HepG2 (cell line): ENCODE measurements around the gene OPN3. TPM values are rescaled to one million over a fixed set of nuclear protein-coding genes. Genes with fewer than 3 reads are reported as not detected.

Experiments used
- ATAC-seq: fragments of 200-7000 bp; cut with Tn5 transposase; 3 replicates; pipeline ENCODE4 v1.9.1; 2020; ENCODE audit warnings: mild to moderate bottlenecking, moderate library complexity
- BruUV-seq: library from RNA; stranded (reverse); fragments of 400-500 nt; replicated peaks from 2 replicates; lab custom pipeline; 2021; lab: Mats Ljungman, UMichigan
- CTCF ChIA-PET: fragments of 300-600 bp; formaldehyde crosslinking; extraction: SDS; loops from one replicate; lab custom pipeline; 2021; ENCODE audit warnings: low total read pairs, inconsistent platforms, low intra/inter-chr PET ratio; lab: Yijun Ruan, JAX
- POLR2A ChIA-PET: fragments of 350-600 bp; sonication (Branson Sonifier 250); formaldehyde crosslinking; loops from one replicate; lab custom pipeline; 2020; ENCODE audit warnings: antibody characterized with exemption, inconsistent platforms; lab: Yijun Ruan, JAX
- DNase-seq: peaks from one replicate; pipeline ENCODE4 v3.0.0-alpha.2; 2015; ENCODE audit warnings: low spot score
- FAIRE-seq: peaks from 3 replicates; lab custom pipeline; 2011; peaks lifted over from hg19 to GRCh38; lab: Jason Lieb, UNC
- H2AFZ ChIP-seq: one replicate; pipeline ENCODE4 v1.6.1; 2011; ENCODE audit warnings: low read length, inconsistent platforms
- H3K27ac ChIP-seq: fragments of 300-600 bp; 3 replicates; pipeline ENCODE4 v1.8.0; 2011; ENCODE audit warnings: mixed run types, mild to moderate bottlenecking, mixed read lengths, low read length, inconsistent platforms; ENCODE audit not compliant: insufficient read depth; ENCODE audit errors: extremely low read length
- H3K27me3 ChIP-seq, 2 experiments: fragments of 200-600 bp in 1 of 2; 2 replicates in 1 of 2; 3 replicates in 1 of 2; pipeline versions ENCODE4 v1.6.0 to v1.8.0; 2011; ENCODE audit warnings: low read length in 2 of 2, mild to moderate bottlenecking in 2 of 2, moderate library complexity in 2 of 2, inconsistent platforms in 1 of 2; ENCODE audit not compliant: insufficient read depth in 2 of 2, control insufficient read depth in 1 of 2
- H3K36me3 ChIP-seq, 2 experiments: fragments of 200-600 bp in 1 of 2; replicated peaks in 1 of 2; 2 replicates in 1 of 2; 3 replicates in 1 of 2; pipeline versions ENCODE4 v1.5.1 to v1.8.0; 2011; ENCODE audit warnings: low read length in 2 of 2, inconsistent platforms in 1 of 2; ENCODE audit not compliant: insufficient read depth in 2 of 2, control insufficient read depth in 1 of 2
- H3K4me1 ChIP-seq: 2 replicates; pipeline ENCODE4 v1.5.1; 2012; ENCODE audit warnings: low read length, inconsistent platforms; ENCODE audit not compliant: insufficient read depth
- H3K4me2 ChIP-seq: 2 replicates; pipeline ENCODE4 v1.6.0; 2011; ENCODE audit warnings: low read depth, low read length, inconsistent platforms
- H3K4me3 ChIP-seq, 3 experiments: fragments of 200-600 bp in 1 of 3; sonication (generic), shearing (Covaris generic) in 1 of 3; replicated peaks in 1 of 3; 2 replicates each; pipeline ENCODE4 v1.5.1; 2011 to 2016; ENCODE audit warnings: low read length in 3 of 3, inconsistent platforms in 2 of 3, low read depth in 2 of 3, mild to moderate bottlenecking in 2 of 3, control low read depth in 1 of 3, mixed read lengths in 1 of 3; ENCODE audit not compliant: insufficient read depth in 1 of 3
- H3K79me2 ChIP-seq: one replicate; pipeline ENCODE4 v1.6.1; 2011; ENCODE audit warnings: low read length, inconsistent platforms; ENCODE audit not compliant: insufficient read depth
- H3K9ac ChIP-seq: 2 replicates; pipeline ENCODE4 v1.6.0; 2011; ENCODE audit warnings: mild to moderate bottlenecking, low read depth, low read length, inconsistent platforms; ENCODE audit not compliant: insufficient read depth
- H3K9me3 ChIP-seq: 2 replicates; pipeline ENCODE4 v1.5.1; 2012; ENCODE audit warnings: mild to moderate bottlenecking, low read length
- H4K20me1 ChIP-seq: 2 replicates; pipeline ENCODE4 v1.6.0; 2011; ENCODE audit warnings: inconsistent platforms, mild to moderate bottlenecking, low read length, moderate library complexity; ENCODE audit not compliant: insufficient read depth
- BCL6 ChIP-seq: IDR thresholded peaks from 2 replicates; pipeline ENCODE4 v1.6.1; 2016; ENCODE audit warnings: missing genetic modification reagents, missing compliant biosample characterization
- DRAP1 ChIP-seq: IDR thresholded peaks from 2 replicates; pipeline ENCODE4 v1.6.1; 2016; ENCODE audit warnings: missing genetic modification reagents, missing compliant biosample characterization
- MIER2 ChIP-seq: IDR thresholded peaks from 2 replicates; pipeline ENCODE4 v1.6.1; 2016; ENCODE audit warnings: missing biosample characterization, missing genetic modification reagents
- REL ChIP-seq: sonication (generic); formaldehyde crosslinking; conservative IDR thresholded peaks from 2 replicates; pipeline ENCODE4 v1.8.0; 2022; ENCODE audit warnings: mild to moderate bottlenecking, missing genetic modification reagents, moderate library complexity
- SKI ChIP-seq: fragments of 450-650 bp; IDR thresholded peaks from one replicate; pipeline ENCODE4 v1.6.1; 2018; ENCODE audit warnings: mild to moderate bottlenecking; ENCODE audit not compliant: partially characterized antibody
- SMAD3 ChIP-seq: sonication (generic); formaldehyde crosslinking; IDR thresholded peaks from 2 replicates; pipeline ENCODE4 v1.4.0; 2020; ENCODE audit warnings: missing genetic modification reagents
- ZBTB38 ChIP-seq: sonication (generic); formaldehyde crosslinking; IDR thresholded peaks from 2 replicates; pipeline ENCODE4 v1.5.1; 2020; ENCODE audit warnings: mild to moderate bottlenecking, missing genetic modification reagents
- ZKSCAN8 ChIP-seq: IDR thresholded peaks from 2 replicates; pipeline ENCODE4 v1.6.1; 2016; ENCODE audit warnings: borderline replicate concordance, missing genetic modification reagents, missing compliant biosample characterization
- ZNF768 ChIP-seq: sonication (generic); formaldehyde crosslinking; IDR thresholded peaks from 2 replicates; pipeline ENCODE4 v1.4.0; 2020; ENCODE audit warnings: missing genetic modification reagents
- ZNF850 ChIP-seq: sonication (generic); formaldehyde crosslinking; conservative IDR thresholded peaks from 2 replicates; pipeline ENCODE4 v1.9.0; 2021; ENCODE audit warnings: mild to moderate bottlenecking, missing genetic modification reagents
- WGBS: methylation state at CpG from one replicate; pipeline ENCODE4 v1.1.6; 2017; ENCODE audit warnings: low lambda C conversion rate; 5-methylcytosine and 5-hydroxymethylcytosine counted together
- in situ Hi-C: cut with HindIII; loops from 2 replicates; pipeline ENCODE4 v1.10.0; 2017; ENCODE audit warnings: low pct_unique_long_range_greater_than_20kb; ENCODE audit not compliant: extremely low pct_ligation_motif_present
- intact Hi-C: fragments of 100-400 bp; cut with micrococcal nuclease; formaldehyde crosslinking; loops from one replicate; pipeline ENCODE4 v1.10.0; 2022; ENCODE audit not compliant: unreplicated experiment
- polyA plus RNA-seq, 8 experiments: library from polyadenylated mRNA; depleted of rRNA in 3 of 8; stranded (reverse) in 7 of 8; unstranded in 1 of 8; fragments of >200 nt; fragmentation: Illumina TruSeq in 4 of 8; extraction: Trizol in 4 of 8; gene quantifications; 2 replicates each; pipeline versions ENCODE4 v1.2.1 to v1.2.3, GENCODE V29; 2011 to 2016; ENCODE audit warnings: low read depth in 4 of 8, missing spikeins in 1 of 8, mixed read lengths in 1 of 8; ENCODE audit not compliant: insufficient read depth in 1 of 8
- total RNA-seq, 5 experiments: library from RNA; depleted of rRNA; stranded (reverse); fragments of >200 nt; fragmentation: Illumina TruSeq; extraction: Trizol; gene quantifications; 2 replicates each; pipeline ENCODE4 v1.2.3, GENCODE V29; 2016; ENCODE audit warnings: low read depth in 1 of 5
- TF ChIP-seq, protein P1 (sequence below): sonication (generic); formaldehyde crosslinking; IDR thresholded peaks from 2 replicates; pipeline ENCODE4 v1.4.0; 2020; ENCODE audit warnings: missing genetic modification reagents
- TF ChIP-seq, protein P2 (sequence below): sonication (generic); formaldehyde crosslinking; IDR thresholded peaks from 2 replicates; pipeline ENCODE4 v1.5.1; 2020; ENCODE audit warnings: missing genetic modification reagents, mild to moderate bottlenecking, borderline replicate concordance
- TF ChIP-seq, protein P3 (sequence below): sonication (generic); formaldehyde crosslinking; IDR thresholded peaks from 2 replicates; pipeline ENCODE4 v1.5.0; 2020; ENCODE audit warnings: mild to moderate bottlenecking, missing genetic modification reagents

Gene OPN3
- total and polyA plus RNA-seq, 2 of the 13 experiments (the other 11 are each of a cell fraction or from before 2014, with no cell fraction given) = 17.4 to 23.0 TPM

DNA sequence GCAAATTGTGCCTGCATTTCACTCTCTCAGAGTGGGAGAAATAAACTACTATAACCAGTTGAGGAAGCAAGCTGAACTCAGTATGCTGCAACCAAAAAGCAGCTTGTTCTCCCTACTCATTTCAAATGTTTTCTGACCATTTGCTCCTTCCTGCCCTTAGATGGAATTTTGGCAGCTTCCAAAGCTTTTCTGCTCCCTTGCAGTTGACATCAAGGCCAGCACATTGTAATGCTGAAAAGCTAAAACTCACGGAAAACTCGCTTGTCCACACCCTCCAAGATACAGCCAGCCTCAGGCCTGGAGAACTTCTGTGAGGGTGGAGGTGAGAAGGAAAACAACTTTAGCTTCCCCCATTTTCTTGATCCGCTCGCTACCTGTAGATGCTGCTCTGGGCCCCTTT is 5.0 kb upstream of the OPN3 start:
- intact Hi-C loops = no loop called here
- Histone ChIP-seq H3K27ac (no peak overlapping the region), H3K4me3 (no peak overlapping the region), H3K27me3 (no peaks in the 10 kb centered on the region), H2AFZ (no peak overlapping the region)
- DNase-seq (no peak), ATAC-seq (no peak)
- POLR2A ChIA-PET = no interaction called here
- no TSS peak for BruUV-seq
- TF ChIP-seq ZNF850 (CRISPR knock-in tag) = no peak
- no peak for TF ChIP-seq SMAD3 (CRISPR knock-in tag)
- no peak for TF ChIP-seq DRAP1 (CRISPR knock-in tag)
- TF ChIP-seq, protein P1, sequence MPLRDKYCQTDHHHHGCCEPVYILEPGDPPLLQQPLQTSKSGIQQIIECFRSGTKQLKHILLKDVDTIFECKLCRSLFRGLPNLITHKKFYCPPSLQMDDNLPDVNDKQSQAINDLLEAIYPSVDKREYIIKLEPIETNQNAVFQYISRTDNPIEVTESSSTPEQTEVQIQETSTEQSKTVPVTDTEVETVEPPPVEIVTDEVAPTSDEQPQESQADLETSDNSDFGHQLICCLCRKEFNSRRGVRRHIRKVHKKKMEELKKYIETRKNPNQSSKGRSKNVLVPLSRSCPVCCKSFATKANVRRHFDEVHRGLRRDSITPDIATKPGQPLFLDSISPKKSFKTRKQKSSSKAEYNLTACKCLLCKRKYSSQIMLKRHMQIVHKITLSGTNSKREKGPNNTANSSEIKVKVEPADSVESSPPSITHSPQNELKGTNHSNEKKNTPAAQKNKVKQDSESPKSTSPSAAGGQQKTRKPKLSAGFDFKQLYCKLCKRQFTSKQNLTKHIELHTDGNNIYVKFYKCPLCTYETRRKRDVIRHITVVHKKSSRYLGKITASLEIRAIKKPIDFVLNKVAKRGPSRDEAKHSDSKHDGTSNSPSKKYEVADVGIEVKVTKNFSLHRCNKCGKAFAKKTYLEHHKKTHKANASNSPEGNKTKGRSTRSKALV (CRISPR knock-in tag) = no peak
- TF ChIP-seq, protein P2, sequence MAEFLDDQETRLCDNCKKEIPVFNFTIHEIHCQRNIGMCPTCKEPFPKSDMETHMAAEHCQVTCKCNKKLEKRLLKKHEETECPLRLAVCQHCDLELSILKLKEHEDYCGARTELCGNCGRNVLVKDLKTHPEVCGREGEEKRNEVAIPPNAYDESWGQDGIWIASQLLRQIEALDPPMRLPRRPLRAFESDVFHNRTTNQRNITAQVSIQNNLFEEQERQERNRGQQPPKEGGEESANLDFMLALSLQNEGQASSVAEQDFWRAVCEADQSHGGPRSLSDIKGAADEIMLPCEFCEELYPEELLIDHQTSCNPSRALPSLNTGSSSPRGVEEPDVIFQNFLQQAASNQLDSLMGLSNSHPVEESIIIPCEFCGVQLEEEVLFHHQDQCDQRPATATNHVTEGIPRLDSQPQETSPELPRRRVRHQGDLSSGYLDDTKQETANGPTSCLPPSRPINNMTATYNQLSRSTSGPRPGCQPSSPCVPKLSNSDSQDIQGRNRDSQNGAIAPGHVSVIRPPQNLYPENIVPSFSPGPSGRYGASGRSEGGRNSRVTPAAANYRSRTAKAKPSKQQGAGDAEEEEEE (CRISPR knock-in tag) = no peak
- TF ChIP-seq, protein P3, sequence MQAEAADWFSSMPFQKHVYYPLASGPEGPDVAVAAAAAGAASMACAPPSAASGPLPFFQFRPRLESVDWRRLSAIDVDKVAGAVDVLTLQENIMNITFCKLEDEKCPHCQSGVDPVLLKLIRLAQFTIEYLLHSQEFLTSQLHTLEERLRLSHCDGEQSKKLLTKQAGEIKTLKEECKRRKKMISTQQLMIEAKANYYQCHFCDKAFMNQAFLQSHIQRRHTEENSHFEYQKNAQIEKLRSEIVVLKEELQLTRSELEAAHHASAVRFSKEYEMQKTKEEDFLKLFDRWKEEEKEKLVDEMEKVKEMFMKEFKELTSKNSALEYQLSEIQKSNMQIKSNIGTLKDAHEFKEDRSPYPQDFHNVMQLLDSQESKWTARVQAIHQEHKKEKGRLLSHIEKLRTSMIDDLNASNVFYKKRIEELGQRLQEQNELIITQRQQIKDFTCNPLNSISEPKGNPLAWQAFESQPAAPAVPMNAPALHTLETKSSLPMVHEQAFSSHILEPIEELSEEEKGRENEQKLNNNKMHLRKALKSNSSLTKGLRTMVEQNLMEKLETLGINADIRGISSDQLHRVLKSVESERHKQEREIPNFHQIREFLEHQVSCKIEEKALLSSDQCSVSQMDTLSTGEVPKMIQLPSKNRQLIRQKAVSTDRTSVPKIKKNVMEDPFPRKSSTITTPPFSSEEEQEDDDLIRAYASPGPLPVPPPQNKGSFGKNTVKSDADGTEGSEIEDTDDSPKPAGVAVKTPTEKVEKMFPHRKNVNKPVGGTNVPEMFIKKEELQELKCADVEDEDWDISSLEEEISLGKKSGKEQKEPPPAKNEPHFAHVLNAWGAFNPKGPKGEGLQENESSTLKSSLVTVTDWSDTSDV (CRISPR knock-in tag) = no peak
- TF ChIP-seq BCL6 (CRISPR knock-in tag) = no peak
- no peak for TF ChIP-seq ZKSCAN8 (CRISPR knock-in tag)
- no peak for TF ChIP-seq ZNF768
- TF ChIP-seq ZBTB38 = no peak
- no peak for TF ChIP-seq SKI
- TF ChIP-seq MIER2 = no peak
- TF ChIP-seq REL (CRISPR knock-in tag) = no peak
- TF ChIP-seq, all 625 proteins: peak for 0
- FAIRE-seq = no peak
- Histone ChIP-seq H3K9ac (no peak overlapping the region), H4K20me1 (no peaks in the 10 kb centered on the region), H3K4me2 (no peak overlapping the region), H3K79me2 (no peaks in the 10 kb centered on the region), H3K4me1 (peaks cover 26% of the 10 kb centered on the region), H3K36me3 (no peaks in the 10 kb centered on the region), H3K9me3 (no peaks in the 10 kb centered on the region)
- 91% methylated on average over 4 of the region's 4 CpGs for WGBS
- CTCF ChIA-PET = no interaction called here
- in situ Hi-C loops = no loop called here
